RCC 7860 (cell line): ENCODE measurements around the gene LRRC51.
"Not testable (repeated sequence)": the region's sequence is repeated elsewhere in the genome, so short reads cannot be mapped to it uniquely, and the experiment has no call there.

Experiments used
- DNase-seq: peaks from one replicate; pipeline ENCODE4 v3.0.0-alpha.2; 2015; ENCODE audit warnings: low spot score
- FAIRE-seq: peaks from 2 replicates; lab custom pipeline; 2012; peaks lifted over from hg19 to GRCh38; lab: Jason Lieb, UNC

The LRRC51 gene

GRCh38 chr11:72136684-72137262 lies 56.1 kb downstream of the LRRC51 start:
- DNase-seq (no peak), FAIRE-seq (no peak)

GRCh38 chr11:72138821-72139390 lies 58.3 kb downstream of the LRRC51 start:
- DNase-seq (no peak), FAIRE-seq (no peak)

- DNase-seq (no peak), FAIRE-seq (no peak)
Observed at GRCh38 chr11:72139500-72139899, 58.9 kb downstream of the LRRC51 start.

DNA sequence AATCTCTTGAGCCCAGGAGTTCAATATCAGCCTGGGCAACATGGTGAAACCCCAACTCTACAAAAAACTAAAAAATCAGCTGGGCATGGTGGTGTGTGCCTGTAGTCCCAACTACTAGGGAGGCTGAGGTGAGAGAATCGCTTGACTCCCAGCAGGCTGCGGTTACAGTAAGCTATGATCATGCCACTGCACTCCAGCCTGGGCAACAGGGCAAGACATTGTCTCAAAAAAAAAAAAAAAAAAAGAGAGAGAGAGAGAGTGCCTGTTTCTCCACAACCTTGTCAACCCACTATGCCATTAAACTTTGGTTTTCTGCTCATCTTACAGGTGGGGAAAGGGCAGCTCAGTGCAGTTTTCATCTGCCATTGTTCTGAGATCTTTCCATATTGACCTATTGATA lies 60.0 kb downstream of the LRRC51 start:
- DNase-seq (peak; percentile 75), FAIRE-seq (peak; percentile 70)

DNA sequence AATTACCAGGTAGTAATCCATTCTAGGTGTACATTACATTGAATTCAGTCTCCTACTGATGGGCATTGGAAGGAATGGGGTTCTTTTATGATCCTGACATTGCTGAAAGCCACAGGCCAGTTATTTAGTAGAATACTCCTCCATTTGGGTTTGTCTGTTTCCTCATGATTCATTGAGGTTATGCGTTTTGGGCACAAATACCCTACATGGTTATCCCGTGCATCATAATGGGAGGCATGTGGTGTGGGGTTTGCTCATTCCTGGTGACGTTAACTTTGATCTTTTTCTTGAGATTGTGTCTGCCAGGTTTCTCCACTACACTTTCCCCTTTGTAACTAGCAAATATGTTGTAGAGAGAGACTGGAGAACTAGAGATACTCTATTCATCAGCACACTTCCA lies 60.4 kb downstream of the LRRC51 start:
- FAIRE-seq (peak; percentile 92), DNase-seq (peak; percentile 91)

- FAIRE-seq: not testable (repeated sequence)
- peak; percentile 25 for DNase-seq
Observed at GRCh38 chr11:72142086-72142485, 61.4 kb downstream of the LRRC51 start.

GRCh38 chr11:72142543-72142942 lies 61.9 kb downstream of the LRRC51 start:
- peak; percentile 53 for DNase-seq

DNA sequence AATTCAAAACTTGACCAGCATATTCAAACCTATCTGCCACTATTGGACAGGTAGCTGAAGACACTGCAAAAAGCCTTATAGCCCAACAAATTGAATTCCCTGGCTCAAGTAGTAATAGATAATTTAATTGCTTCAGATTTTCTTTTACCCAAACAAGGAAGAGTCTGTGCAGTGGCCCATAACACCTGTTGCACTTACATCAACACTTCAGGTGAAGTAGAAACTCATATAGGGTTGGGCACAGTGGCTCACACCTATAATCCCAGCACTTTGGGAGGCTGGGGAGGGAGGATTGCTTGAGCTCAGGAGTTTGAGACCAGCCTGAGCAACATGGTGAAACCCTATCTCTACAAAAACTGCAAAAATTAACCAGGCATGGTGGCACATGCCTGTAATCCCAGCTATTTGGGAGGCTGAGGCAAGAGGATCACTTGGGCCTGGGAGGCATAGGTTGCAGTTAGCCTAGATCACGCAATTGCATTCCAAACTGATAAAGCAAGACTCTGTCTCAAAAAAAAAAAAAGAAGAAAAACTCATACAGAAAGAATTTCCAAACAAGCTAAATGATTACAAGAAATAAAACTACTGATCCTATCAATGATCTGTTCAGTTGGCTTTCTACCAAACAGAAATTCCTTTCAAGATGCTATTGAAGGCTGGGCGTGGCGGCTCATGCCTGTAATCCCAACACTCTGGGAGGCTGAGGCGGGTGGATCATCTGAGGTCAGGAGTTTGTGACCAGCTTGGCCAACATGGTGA lies 64.3 kb downstream of the LRRC51 start:
- DNase-seq (peak; percentile 78), FAIRE-seq (peak; percentile 70)

More at GRCh38 chr11:72142543-72142942, 61.9 kb downstream of the LRRC51 start:
- FAIRE-seq: peak; percentile 92
